Upper lobe of left lung (tissue), 6 donors: ENCODE measurements around the gene VPS8. TPM values are rescaled to one million over a fixed set of nuclear protein-coding genes. Genes with fewer than 3 reads are reported as not detected.

Experiments used
- ATAC-seq, 2 donors: fragments of 200-7000 bp; cut with Tn5 transposase; one replicate each; pipeline ENCODE4 v1.9.1; 2022; ENCODE audit warnings: mild to moderate bottlenecking in 2 of 2, moderate library complexity in 2 of 2; ENCODE audit not compliant: low FRiP score in 2 of 2
- DNase-seq, 2 donors: peaks; one replicate each; pipeline ENCODE4 v3.0.0-alpha.2; 2019 to 2020
- H3K27ac ChIP-seq, 4 donors: fragments of 200-600 bp; sonication (generic); one replicate each; pipeline ENCODE4 v1.5.1; 2016 to 2019
- H3K27me3 ChIP-seq, 4 donors: fragments of 200-600 bp; sonication (generic); one replicate each; pipeline ENCODE4 v1.5.1; 2017 to 2019
- H3K36me3 ChIP-seq, 4 donors: fragments of 200-600 bp; sonication (generic); one replicate each; pipeline ENCODE4 v1.5.1; 2016 to 2019
- H3K4me1 ChIP-seq, 4 donors: fragments of 200-600 bp; sonication (generic); one replicate each; pipeline ENCODE4 v1.5.1; 2018 to 2019
- H3K4me3 ChIP-seq, 4 donors: fragments of 200-600 bp; sonication (generic); one replicate each; pipeline ENCODE4 v1.5.1; 2017 to 2019; ENCODE audit warnings: mild to moderate bottlenecking in 2 of 4, moderate library complexity in 1 of 4
- H3K9me3 ChIP-seq, 4 donors: fragments of 200-600 bp; sonication (generic); one replicate each; pipeline ENCODE4 v1.5.1; 2018 to 2019
- CTCF ChIP-seq, 6 experiments: fragments of 450-650 bp in 4 of 6; fragments of 200-600 bp in 2 of 6; sonication (generic) in 2 of 6; IDR thresholded peaks; one replicate each; pipeline ENCODE4 v1.5.1; 2016 to 2019; ENCODE audit warnings: antibody characterized with exemption in 6 of 6
- EP300 ChIP-seq, 4 donors: sonication (generic); formaldehyde crosslinking; IDR thresholded peaks; one replicate each; pipeline ENCODE4 v1.5.1; 2017; ENCODE audit warnings: antibody characterized with exemption in 4 of 4, control low read depth in 2 of 4
- POLR2A ChIP-seq, 4 donors: fragments of 450-650 bp; IDR thresholded peaks; one replicate each; pipeline ENCODE4 v1.5.1; 2016 to 2017; ENCODE audit warnings: antibody characterized with exemption in 4 of 4, mild to moderate bottlenecking in 2 of 4
- POLR2AphosphoS5 ChIP-seq, 2 donors: sonication (generic); formaldehyde crosslinking; IDR thresholded peaks; one replicate each; pipeline ENCODE4 v1.5.1; 2017; ENCODE audit warnings: antibody characterized with exemption in 2 of 2
- WGBS, 2 donors: methylation state at CpG; one replicate each; pipeline ENCODE4 v1.1.5; 2017 to 2018; 5-methylcytosine and 5-hydroxymethylcytosine counted together
- total RNA-seq, 6 donors: library from RNA; depleted of rRNA in 4 of 6; stranded (reverse); fragments of >200 nt in 4 of 6; gene quantifications; one replicate each; pipeline versions ENCODE4 v1.1.0 to v1.2.1, GENCODE V29; 2016 to 2021
- donor health status: DM: no; HTN: no; CAD: no; lungs with moderate emphysema.
- donor health status: DM: no; HTN: yes; CAD: no; lungs with severe emphysema.

VPS8 gene
- total RNA-seq, 6 donors from 2014 or later: 50.9 to 147 (median 61.5) TPM

DNA sequence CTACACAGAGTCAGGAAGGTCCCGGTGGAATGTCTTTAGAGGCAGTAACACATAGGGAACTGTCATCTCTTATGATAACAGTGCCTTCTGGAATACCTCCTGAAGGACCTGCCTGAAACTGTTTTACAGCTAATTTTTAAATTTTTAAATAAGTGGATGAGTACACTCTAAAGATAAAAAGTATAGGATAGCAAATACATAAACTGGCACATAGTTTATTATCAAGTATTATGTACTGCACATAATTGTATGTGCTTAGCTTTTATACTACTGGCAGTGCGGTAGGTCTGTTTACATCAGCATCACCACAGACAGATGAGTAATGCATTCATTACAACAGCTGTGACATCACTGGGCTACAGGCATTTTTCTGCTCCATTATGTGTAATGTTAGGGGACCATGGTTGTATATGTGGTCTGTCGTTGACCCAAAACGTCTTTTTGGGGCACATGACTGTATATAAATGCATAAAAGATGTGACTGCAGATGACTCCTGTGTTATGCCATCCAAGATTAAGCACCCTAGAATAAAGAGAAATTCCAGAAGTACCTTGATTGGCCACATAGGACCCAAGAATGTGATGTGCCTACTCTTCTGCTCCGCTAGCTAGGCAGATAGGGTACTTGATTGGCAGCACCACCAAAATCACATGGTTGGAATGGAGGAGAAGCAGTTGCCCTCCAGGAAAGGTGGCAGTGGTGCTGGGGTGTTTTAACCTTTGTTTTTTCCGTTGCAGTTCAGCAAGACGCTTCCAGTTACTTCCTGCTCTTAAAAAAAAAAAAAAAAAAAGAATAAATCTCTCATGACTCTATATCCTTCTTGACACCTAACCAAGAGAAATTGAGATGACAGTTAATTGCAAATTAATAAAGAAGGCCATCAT lies 3.3 kb downstream of the VPS8 start:
- DNase-seq: no peak
- Histone ChIP-seq H3K4me1 (peaks cover 13 to 28% (median 16%) of the 10 kb centered on the region in 4 donors), H3K27ac (peak overlapping the region in 1 of 4 donors; percentile 10), H3K9me3 (no peaks in the 10 kb centered on the region), H3K4me3 (no peak overlapping the region), H3K27me3 (no peaks in the 10 kb centered on the region), H3K36me3 (no peaks in the 10 kb centered on the region)
- ATAC-seq: no peak
- 70 to 73% methylated on average over 7 of the region's 7 CpGs for WGBS, 2 donors
- TF ChIP-seq POLR2AphosphoS5 (IDR thresholded peaks at IDR 0.05): no peak
- no peak for TF ChIP-seq POLR2A (IDR thresholded peaks at IDR 0.05)
- TF ChIP-seq EP300 (IDR thresholded peaks at IDR 0.05): no peak
- TF ChIP-seq CTCF (IDR thresholded peaks at IDR 0.05): no peak

DNA sequence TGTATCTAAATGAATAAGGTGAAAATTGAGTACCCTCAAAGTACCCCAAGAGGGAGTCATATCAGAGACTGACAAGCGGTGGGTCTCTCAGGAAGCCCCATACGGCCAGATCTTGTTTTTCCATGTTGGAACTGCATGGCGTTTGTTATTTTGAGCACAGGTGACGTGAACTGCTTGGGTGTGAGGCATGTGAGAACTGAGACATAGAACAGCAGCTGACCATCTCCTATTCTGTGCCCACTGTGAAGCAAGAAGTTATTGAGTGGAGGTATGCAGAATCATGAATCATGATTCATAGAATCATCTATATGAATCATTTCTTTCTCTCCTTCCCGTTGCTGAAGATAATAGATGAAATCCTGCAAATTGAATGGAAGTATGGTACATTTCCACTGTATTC lies 4.6 kb downstream of the VPS8 start:
- ATAC-seq (no peak), DNase-seq (no peak)
- Histone ChIP-seq H3K4me1 (peaks cover 13 to 23% (median 16%) of the 10 kb centered on the region in 4 donors), H3K9me3 (no peaks in the 10 kb centered on the region), H3K27ac (no peak overlapping the region), H3K36me3 (no peaks in the 10 kb centered on the region), H3K4me3 (no peak overlapping the region), H3K27me3 (no peaks in the 10 kb centered on the region)
- 93 to 94% methylated on average over 5 of the region's 5 CpGs for WGBS, 2 donors
- TF ChIP-seq POLR2AphosphoS5 (IDR thresholded peaks at IDR 0.05): no peak
- TF ChIP-seq CTCF (IDR thresholded peaks at IDR 0.05): no peak
- no peak for TF ChIP-seq EP300 (IDR thresholded peaks at IDR 0.05)
- no peak for TF ChIP-seq POLR2A (IDR thresholded peaks at IDR 0.05)

DNA sequence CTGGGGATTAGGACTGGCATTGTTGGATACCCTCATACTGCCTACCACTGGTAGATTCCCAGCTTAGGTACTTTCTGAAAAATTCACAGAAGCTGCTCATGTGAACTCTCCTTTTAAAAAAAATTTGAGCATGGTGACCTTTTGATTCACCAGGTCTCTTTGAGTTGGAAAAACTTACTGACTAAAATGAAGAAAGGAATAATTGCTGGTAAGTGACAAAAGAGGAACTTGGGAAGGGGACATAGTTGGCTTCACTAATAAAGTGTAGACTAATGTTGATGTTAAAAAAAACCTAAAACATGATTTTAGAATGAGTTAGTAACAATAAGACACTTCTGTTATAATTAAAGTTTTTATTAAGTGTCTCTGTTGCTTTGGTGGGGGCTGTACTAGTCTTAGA lies 8.6 kb downstream of the VPS8 start:
- no peak for DNase-seq
- Histone ChIP-seq H3K27ac (no peak overlapping the region), H3K9me3 (no peaks in the 10 kb centered on the region), H3K4me1 (peaks cover 0 to 7% (median 0%) of the 10 kb centered on the region in 4 donors), H3K27me3 (no peaks in the 10 kb centered on the region), H3K4me3 (no peak overlapping the region), H3K36me3 (no peaks in the 10 kb centered on the region)
- TF ChIP-seq POLR2A (IDR thresholded peaks at IDR 0.05) (no peak), EP300 (IDR thresholded peaks at IDR 0.05) (no peak), CTCF (IDR thresholded peaks at IDR 0.05) (no peak), POLR2AphosphoS5 (IDR thresholded peaks at IDR 0.05) (no peak)
- ATAC-seq: no peak

GRCh38 chr3:184821034-184821433 lies 9.1 kb downstream of the VPS8 start:
- H3K27me3 ChIP-seq: no peaks in the 10 kb centered on the region
- no peak overlapping the region for H3K4me3 ChIP-seq
- no peaks in the 10 kb centered on the region for H3K9me3 ChIP-seq
- peaks cover 0 to 2% (median under 1%) of the 10 kb centered on the region in 4 donors for H3K36me3 ChIP-seq
- TF ChIP-seq EP300 (IDR thresholded peaks at IDR 0.05) (no peak), POLR2A (IDR thresholded peaks at IDR 0.05) (no peak), POLR2AphosphoS5 (IDR thresholded peaks at IDR 0.05) (no peak), CTCF (IDR thresholded peaks at IDR 0.05) (no peak)
- ATAC-seq: no peak
- WGBS, 2 donors: 95 to 100% methylated on average over 4 of the region's 4 CpGs
- no peak overlapping the region for H3K27ac ChIP-seq
- peaks cover 0 to 7% (median 0%) of the 10 kb centered on the region in 4 donors for H3K4me1 ChIP-seq
- no peak for DNase-seq

- peaks cover 0 to 7% (median 0%) of the 10 kb centered on the region in 4 donors for H3K4me1 ChIP-seq
- DNase-seq (no peak), ATAC-seq (no peak)
- no peaks in the 10 kb centered on the region for H3K27me3 ChIP-seq
- H3K9me3 ChIP-seq: no peaks in the 10 kb centered on the region
- no peak for TF ChIP-seq POLR2A (IDR thresholded peaks at IDR 0.05)
- TF ChIP-seq POLR2AphosphoS5 (IDR thresholded peaks at IDR 0.05): no peak
- no peak for TF ChIP-seq EP300 (IDR thresholded peaks at IDR 0.05)
- no peak for TF ChIP-seq CTCF (IDR thresholded peaks at IDR 0.05)
- H3K36me3 ChIP-seq: peaks cover 0 to 11% (median 3%) of the 10 kb centered on the region in 4 donors
- no peak overlapping the region for H3K27ac ChIP-seq
- H3K4me3 ChIP-seq: no peak overlapping the region
Measured at GRCh38 chr3:184822081-184822480, 10.1 kb downstream of the VPS8 start.
